Pulmonary artery endothelial cell (primary cell): ENCODE measurements around the gene EYS. TPM values are rescaled to one million over a fixed set of nuclear protein-coding genes. Genes with fewer than 3 reads are reported as not detected.

Source experiments
- DNase-seq: peaks from one replicate; pipeline ENCODE4 v3.0.0-alpha.2; 2011; ENCODE audit warnings: low read depth, low spot score
- total RNA-seq: library from RNA; depleted of rRNA; stranded (reverse); fragments of >200 nt; gene quantifications from 2 replicates; pipeline ENCODE4 v1.2.3, GENCODE V29; 2014

EYS gene
- total RNA-seq, 1 donor from 2014 or later: not detected

DNA sequence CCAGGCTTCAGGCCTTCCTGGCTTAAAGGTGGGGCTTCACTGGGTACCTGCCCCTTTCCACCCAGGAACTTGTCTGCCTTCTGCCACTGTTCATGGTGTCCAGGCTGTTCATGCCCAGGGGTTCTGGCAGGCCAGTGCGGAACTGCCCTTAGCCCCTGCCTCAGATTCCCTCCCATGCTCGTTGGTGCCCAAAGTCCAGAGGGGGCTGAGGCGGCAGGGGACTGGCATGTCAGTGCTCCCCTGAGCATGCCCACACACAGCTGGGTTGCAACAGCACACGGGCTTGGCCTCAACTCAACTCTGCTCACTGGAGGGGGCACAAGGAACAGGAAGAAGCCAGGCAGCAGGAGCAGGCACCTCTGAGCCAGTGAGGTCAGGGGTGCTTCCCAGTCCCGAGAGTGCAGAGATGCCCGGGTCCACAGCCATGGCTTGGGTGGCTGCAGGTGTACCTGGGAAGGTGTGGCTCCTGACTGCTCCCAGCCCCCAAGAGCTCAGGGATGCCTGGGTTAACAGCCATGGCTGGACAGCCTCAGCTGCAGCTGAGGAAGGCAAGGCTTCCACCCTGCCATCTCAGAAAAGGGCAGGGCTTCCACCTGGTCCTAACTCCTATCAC is 845.9 kb downstream of the EYS start:
- no peak for DNase-seq

DNA sequence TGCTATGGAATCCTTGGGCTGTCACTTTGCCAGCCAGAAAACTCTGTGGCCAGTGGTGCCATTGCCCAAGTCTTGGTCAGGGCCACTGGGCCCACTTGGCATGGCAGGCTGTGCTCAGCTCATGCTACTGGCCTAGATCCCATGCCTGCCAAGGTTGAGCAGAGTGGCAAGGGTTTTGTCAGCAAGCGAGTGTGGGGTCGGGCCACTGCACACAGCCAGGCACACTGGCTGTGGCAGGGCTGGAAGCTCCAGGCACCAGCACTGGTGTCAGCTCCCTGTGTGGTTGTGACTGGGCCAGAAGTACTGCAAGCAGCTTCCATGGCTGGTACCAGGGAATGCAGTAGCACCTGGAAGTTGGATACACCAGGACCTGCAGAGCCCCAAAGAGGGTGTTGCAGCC is 846.8 kb downstream of the EYS start:
- DNase-seq: no peak

DNA sequence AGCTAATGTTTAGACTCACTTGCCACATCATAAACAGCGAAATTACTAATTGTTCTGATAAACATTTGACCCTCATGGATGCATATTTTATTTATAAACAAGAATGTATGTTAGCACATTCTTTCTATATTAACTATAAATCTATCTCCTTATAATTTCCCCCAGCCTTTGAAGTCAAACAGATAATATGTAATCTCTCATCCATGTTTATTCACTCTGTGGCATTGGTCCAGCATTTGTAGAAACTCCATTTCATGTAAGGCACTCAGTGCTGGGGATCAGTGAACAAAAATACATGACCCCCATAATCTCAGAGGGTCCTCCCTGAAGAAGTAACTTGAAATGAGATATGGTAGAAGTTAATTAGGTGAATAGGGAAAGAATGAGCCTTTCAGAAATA is 856.9 kb downstream of the EYS start:
- DNase-seq: no peak

DNA sequence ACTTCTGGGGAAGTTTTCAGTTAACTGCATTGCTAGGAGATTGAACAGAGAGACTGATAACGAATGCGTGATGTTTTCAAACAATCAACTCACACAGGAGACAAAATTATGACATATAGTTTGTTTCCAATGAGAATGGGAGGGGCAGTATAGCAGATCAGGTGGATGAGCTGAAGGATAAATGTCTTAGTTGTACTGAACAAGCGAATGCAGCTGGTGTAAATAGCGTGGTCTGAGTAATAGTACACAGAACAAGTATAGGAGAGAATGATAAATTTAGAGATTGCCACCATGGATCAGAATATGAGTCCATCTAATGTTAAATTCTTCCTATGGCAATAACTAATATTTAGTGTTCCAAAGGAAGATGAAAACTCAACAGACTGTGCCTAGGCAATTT is 858.6 kb downstream of the EYS start:
- DNase-seq: no peak

DNA sequence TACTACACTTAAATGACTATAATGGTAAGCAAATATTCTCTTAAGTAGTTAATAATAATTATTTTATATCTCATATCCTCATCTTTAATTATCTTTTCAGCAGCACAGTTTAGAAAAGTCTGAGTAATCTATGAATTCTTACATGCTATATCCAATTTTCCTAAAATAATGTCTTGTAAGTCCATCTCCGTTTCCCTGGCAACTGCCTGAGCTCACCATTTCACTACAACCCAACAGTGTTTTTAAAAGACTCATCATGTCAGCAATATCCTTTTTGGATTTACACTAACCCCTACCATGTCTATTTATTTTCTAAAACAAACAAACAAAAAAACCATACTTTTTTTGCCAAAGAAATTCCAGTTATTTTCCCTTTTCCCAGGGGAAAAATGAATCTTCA is 859.6 kb downstream of the EYS start:
- no peak for DNase-seq

DNA sequence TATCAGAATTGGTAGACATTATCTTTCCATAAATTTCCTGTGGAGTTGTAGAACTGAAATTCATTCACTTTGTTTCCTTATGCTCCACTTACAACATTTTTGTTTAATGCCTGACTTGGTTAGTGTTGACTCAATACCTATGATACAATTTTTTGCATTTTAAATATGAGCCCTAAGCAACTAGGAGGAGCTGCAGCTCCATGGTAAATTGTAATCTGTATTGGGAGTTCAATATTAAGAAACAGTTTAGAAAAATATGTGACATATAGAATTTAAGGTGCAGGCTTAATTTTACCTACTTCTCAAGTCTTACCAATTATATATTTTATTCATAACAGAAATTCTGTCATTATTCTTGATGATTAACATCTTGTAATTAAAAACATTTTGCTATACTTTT is 868.3 kb downstream of the EYS start:
- DNase-seq: no peak

DNA sequence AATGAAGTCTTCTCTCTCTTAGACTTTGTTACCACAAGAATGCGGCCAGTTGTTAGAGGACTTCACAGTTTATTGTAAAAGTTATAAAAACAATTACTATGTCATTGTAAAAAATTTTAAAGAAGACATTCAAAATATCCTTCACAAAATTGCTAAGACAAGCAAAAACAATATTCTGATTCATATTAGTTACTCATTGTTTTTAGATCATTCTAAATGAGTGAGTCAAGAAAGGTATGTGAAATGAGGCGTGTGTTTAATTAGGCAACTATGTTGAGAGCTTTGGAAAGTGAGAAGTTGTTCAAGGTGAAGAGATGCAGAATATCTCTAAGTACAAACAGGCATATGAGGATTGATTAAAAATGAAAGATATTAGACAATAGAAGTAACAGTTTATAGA is 875.3 kb downstream of the EYS start:
- no peak for DNase-seq

DNA sequence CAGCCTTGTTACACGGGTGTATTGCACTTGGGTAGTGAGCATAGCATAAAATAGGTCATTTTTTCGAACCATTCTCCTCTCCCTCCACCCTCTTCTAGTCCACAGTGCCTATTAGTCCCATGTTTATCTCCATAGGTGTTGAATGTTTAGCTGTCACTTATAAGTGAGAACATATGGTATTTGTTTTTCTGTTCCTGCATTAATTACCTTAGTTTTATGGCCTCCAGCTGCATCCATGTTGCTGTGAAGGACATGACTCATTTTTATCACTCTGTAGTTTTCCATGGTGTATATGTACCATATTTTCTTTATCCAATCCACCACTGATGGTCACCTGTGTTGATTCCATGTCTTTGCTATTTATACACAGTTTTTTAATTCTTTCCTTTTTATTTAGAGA is 889.5 kb downstream of the EYS start:
- no peak for DNase-seq

DNA sequence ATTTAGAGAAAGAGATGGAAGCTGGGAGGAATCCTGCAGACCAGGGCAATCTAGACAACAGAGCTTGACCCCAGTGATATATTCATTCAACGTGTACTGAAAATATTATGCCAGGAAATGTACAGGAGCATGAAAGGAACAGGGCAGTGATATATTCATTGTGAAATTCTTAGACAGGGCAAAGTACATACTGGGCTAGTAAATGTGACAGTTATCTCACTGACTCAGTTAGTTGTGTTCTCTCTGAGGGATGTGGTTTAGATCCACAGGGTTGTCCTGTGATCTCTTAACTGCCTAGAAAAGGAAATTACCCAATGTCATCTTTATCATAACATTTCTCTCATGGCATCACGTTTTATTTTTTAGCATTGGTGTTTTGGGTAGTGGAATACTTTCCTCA is 891.3 kb downstream of the EYS start:
- no peak for DNase-seq

DNA sequence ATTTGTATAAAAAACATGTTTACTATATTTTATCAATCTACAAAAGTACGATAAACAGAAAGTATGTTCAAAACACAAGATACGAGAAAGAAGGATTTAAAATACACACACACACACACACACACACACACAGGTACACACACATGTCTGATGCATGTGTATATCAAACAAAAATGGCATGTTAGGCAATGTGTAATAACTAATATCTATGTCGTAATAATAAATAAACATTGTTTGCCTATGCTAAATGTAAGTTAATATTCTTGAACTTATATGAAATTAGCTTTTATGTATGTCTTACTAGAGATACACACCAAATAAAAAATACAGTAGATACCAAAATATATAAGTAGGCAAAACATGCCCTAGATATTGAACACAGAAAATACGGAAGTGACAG is 894.9 kb downstream of the EYS start:
- no peak for DNase-seq

DNA sequence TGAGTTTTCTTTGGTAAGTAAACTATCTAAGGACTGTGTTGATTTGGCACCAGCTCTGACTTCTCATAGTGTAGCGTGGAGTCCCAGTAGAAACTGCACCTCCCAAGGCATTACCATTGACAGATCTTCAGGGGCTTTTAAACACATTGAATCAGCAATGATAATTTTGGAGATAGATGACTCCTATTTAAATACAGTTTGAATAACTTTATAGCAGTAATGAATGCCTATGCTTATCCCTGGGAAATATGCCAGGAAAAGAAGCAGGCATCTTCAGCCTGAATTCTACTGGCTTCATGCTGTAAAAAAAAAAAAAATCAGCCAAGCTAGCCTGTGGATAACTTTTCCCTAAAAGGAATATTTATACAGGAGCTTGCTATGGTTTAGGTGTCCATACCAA is 895.9 kb downstream of the EYS start:
- DNase-seq: no peak

DNA sequence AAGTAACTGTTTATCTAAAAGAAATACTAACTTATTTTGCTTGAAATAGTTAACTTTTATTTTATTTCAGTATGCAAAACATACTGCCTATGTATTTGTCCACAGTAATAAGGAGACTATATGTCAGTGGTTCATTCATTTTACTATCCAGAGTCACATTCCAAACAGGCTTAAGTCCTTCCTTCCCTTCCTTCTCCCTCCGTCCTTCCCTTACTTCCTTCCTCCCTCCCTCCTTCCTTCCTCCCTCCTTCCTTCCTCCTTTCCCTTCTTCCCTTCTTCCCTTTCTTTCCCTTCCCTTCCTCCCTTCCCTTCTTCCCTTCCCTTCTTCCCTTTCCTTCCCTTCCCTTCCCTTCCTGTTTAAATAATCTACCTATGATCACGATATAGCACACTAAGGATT is 899.2 kb downstream of the EYS start:
- DNase-seq: no peak

DNA sequence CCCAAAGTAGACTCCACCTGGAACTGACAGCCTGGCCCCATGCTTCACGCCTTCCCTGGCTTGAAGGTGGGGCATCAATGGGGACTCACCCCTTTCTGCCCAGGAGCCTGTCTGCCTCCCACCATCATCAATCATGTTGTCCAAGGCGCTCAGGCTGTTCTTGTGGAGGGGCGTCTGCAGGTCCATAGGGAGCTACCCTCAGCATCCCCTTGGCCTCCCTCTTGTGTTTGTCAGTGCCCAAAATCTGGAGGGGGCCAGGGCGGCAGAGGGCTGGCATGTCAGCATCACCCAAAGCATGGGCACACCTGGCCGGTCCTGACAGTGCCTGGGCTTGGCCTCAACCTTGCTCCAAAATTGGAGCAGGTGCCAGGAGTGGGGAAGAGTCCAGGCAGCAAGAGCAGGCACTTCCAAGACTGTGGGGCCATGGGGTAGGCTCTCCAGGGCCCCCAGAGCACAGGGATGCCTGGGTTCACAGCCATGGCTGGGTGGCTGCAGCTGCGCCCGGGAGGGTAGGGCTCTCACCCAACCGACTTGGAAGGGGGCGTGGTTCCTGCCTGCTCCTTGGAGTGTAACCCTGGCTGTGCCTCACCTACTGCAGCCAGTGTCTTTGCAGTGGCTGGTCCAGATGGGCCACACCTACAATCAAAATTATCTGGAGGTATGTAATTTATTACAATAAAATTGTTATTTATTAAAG is 903.4 kb downstream of the EYS start:
- no peak for DNase-seq

DNA sequence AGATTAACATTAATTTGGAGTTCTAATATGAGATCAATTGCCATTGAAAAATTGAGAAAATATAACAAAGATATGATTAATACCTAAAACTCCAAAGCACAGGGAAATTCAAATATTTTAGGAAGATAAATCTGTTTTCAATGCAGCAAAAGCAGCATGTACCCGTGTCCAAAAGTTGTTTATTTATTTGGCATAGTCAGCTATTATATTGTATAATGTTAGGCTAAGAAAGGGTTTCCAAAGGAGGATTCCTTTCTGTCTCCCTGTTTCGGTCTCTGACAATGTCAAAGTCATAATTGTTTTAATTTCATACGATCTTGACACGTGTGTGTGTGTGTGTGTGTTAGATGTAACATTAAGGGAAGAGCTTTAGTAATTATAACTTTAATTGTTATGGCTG is 914.5 kb downstream of the EYS start:
- DNase-seq: no peak

DNA sequence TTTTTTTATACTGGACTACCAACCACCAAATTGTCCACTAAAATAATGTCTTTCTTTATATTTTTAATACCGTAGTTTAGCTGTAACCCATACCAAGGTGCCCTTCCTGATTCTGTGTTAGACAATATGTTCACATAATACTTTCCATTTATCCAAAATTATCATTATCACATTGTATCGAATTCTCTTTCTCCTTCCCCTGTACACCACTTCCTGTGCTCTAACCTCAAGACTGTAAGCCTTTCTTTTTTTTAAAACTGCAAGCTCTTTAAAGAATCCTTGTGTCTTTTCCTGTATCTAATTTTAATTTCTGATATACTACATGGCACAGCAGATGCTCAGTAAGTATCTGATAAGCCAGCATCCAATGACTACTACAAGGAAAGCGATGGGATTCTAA is 917.5 kb downstream of the EYS start:
- no peak for DNase-seq

DNA sequence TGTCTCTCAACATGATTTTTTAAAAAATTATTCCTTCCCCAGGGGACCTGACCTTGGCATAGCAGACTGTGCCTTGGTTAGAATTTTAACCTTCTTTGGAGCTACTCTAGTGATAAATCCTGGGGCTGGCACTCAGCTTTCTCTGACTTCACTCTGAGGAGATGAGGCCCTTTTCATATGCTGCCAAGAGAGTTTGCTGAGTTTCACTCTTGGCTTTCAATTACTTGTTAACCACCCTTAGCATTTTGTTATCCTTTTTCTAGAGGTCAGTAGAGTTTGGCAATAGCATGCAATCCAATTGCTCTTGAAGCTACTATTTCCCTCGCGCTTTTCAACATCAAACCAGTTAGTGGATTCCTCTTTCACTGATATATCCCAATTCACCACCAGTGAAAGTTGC is 920.3 kb downstream of the EYS start:
- no peak for DNase-seq

DNA sequence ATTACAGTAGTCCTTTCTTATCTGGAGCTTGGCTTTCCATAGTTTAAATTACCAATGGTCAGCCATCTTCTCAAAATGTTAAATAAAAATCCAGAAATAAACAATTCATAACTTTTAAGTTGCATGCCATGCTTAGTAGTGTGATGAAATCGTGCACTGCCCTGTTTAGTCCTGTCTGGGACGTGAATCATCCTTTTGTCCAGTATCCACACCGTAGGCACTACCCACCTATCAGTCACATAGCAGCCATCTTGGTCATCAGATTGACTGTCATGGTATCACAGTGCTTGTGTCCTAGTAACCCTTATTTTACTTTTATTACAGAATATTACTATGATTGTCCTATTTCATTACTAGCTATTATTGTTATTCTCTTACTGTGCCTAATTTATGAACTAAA is 924.1 kb downstream of the EYS start:
- no peak for DNase-seq

DNA sequence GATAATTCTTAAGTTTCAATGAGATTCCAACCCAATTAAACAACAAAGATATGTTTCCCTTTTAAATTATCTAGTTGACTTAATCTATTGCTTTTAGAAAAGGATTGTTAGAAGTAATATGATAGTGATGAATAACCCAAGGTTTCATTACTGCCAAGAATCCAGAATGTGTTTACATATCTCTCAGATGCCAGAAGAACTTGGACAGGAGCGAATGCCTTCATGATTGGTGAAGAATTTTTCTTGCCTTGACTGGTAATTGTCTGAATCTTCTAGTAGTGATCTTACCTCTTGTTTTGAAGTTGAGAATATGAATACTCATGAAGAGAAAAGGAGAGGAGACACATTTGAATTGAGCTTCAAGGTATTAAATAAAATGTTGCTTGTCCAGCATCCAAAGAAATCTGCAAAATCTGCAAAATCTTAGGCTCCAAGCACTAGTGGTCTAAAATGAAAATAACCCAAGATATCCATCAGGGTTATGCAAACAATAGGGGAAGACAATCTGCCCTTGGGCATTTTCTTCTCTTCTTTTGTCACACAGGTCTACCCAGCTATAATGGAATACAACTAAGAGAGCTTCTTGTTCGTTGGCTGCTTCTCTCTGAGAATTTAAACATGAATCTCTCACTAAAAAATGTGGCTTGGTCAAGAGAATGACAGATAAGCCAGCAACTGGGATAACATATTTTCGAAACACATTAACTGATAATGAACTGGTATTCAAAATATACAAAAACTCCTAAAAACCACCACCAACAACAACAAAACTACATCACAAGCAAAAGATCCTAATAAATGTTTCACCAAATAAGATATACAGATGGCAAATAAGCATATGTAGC is 928.9 kb downstream of the EYS start:
- DNase-seq: no peak

DNA sequence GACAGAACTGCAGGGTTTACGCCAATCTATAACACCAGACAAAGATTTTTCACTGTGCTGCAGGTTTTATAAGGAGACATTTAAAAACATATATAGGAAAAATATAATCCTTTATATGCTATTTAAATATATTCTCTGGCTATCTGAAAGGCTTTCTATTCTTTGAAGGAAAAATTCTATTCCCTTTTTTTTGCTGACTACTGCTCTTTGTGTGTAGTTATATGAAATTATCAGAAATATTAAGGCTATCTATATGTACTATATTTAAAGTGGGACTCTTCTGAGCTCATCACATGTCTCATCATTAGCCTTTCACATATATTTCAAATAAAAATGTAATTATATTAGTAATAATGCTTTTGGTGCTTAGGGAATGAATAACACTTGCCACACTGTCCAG is 930.7 kb downstream of the EYS start:
- DNase-seq: no peak

DNA sequence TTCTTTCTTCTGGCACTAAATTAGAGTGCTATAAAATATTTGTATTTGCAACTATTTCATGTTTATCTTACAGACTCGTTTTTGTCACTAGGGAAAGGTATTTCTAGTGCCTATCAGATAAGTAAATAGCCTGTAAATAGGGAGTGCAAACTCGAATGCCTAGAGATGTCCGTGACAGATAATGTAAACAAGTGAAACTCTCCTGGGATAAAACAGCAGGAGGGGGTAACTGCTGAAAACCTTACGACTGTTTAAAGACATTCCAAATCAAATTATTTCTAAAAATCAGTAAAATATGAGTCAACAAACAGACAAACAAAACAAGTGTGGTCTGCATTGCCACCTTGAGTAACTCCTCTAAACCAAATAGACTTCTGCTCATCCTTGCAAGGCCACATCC is 932.1 kb downstream of the EYS start:
- DNase-seq: no peak

DNA sequence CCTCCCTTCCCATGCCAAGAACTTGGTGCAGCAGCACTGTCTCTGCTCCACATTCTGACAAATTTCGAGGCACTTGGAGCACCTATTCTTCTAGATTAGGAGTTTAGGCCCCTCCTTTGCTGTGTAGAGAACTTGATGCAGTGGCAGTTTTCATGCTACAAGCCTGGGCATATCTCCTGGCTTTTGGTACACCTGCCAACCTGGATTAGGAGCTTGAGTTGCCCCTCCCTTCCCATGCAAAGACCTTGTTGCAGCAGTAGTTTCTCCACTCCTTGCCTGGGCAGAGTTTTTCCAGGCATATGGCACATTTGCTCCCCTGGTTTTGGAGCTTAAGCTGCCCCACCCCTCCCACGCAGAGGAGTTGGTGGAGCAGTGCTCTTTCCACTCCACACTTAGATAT is 956.1 kb downstream of the EYS start:
- DNase-seq: no peak

DNA sequence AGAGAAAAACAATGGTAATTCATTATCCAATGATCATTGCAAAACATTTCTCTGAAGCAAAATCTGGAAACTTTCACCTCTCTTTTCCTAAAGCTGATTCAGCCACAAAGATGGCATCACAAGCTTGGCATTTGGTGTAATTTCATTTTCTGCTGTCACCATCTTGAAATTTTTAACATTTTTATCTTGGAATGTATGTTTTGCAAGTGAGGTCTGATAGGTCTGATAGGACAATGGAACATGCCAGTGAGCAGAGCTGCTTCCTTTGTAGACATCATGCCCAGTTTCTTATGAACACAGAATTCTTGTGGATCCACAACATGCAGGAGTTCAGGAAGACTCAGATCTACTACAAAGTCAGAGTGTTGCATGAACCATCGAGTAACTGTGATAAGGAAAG is 969.6 kb downstream of the EYS start:
- no peak for DNase-seq

DNA sequence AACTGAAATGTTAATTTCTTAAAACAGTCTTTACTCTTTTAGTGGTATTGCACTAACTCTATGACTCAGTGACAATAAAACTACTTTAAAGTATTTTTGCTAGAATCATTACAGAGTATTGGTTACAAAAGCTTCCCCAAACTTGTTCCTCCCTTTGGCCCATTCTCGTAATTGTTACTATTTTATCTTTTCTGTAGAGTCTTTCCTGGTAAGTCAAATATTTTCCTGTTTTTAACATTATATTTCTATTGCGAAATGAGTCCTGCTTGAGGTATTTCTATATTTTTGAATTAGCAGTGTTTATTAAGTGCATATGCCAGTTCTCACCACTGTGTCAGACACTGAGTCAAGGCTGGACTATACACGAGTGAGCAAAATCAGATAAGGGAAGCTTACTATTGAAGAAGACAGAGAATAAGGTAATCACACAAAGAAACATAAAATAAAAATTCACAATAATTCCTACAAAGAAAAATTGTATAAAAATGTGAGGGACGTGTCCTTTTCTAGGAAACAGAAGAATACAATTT is 970.5 kb downstream of the EYS start:
- DNase-seq: no peak
